ENCODE measurements around the gene ZBTB44.

ZBTB44 gene

GRCh38 chr11:130314750-130315285 is at the start of gene ZBTB44:
Gene ZBTB44 (minus strand): TSS chr11:130314917. CDS start chr11:130261873, 53,044 bp downstream.
- Histone ChIP-seq H3K9me3 (no peaks in the 10 kb centered on the region), H3K27ac (peak within 1 kb of the TSS; percentile 96)
- peak; percentile 18 for TF ChIP-seq CTCF (IDR thresholded peaks at IDR 0.05)

GRCh38 chr11:130359419-130359818 is 44.7 kb upstream of the ZBTB44 start:
- H3K36me3 ChIP-seq = no peaks in the 10 kb centered on the region
- TF ChIP-seq CTCF (IDR thresholded peaks at IDR 0.05) = no peak
- H3K4me1 ChIP-seq (ENCODE audit: control insufficient read depth in 1 of 2, insufficient read depth in 1 of 2, low read depth in 1 of 2, low read length in 1 of 2) = no peaks in the 10 kb centered on the region
- no peaks in the 10 kb centered on the region for H3K27me3 ChIP-seq
- H3K9me3 ChIP-seq = no peaks in the 10 kb centered on the region
- H3K27ac ChIP-seq = no peak overlapping the region
- H3K4me3 ChIP-seq (ENCODE audit: low read depth in 1 of 2, low read length in 1 of 2) = no peak overlapping the region

More at GRCh38 chr11:130314750-130315285, at the start of gene ZBTB44:
- H3K4me3 ChIP-seq (ENCODE audit: low read depth in 1 of 2, low read length in 1 of 2) = peak within 1 kb of the TSS; percentile 86 to 88
- peaks cover 32 to 33% of the 10 kb centered on the region in 2 experiments for H3K4me1 ChIP-seq (ENCODE audit: control insufficient read depth in 1 of 2, insufficient read depth in 1 of 2, low read depth in 1 of 2, low read length in 1 of 2)
- no peaks in the 10 kb centered on the region for H3K36me3 ChIP-seq
- H3K27me3 ChIP-seq = no peaks in the 10 kb centered on the region

- Histone ChIP-seq H3K27me3 (no peaks in the 10 kb centered on the region), H3K27ac (no peak overlapping the region), H3K36me3 (no peaks in the 10 kb centered on the region), H3K4me1 (ENCODE audit: control insufficient read depth in 1 of 2, insufficient read depth in 1 of 2, low read depth in 1 of 2, low read length in 1 of 2) (no peaks in the 10 kb centered on the region), H3K9me3 (no peaks in the 10 kb centered on the region), H3K4me3 (ENCODE audit: low read depth in 1 of 2, low read length in 1 of 2) (no peak overlapping the region)
- TF ChIP-seq CTCF (IDR thresholded peaks at IDR 0.05) = no peak
Measured at GRCh38 chr11:130358398-130358797, 43.7 kb upstream of the ZBTB44 start.

- Histone ChIP-seq H3K27ac (no peak overlapping the region), H3K4me3 (ENCODE audit: low read depth in 1 of 2, low read length in 1 of 2) (no peak overlapping the region), H3K4me1 (ENCODE audit: control insufficient read depth in 1 of 2, insufficient read depth in 1 of 2, low read depth in 1 of 2, low read length in 1 of 2) (no peaks in the 10 kb centered on the region), H3K36me3 (no peaks in the 10 kb centered on the region), H3K27me3 (no peaks in the 10 kb centered on the region), H3K9me3 (no peaks in the 10 kb centered on the region)
- TF ChIP-seq CTCF (IDR thresholded peaks at IDR 0.05) = no peak
Measured at GRCh38 chr11:130347261-130347660, 32.5 kb upstream of the ZBTB44 start.

GRCh38 chr11:130344841-130345240 is 30.1 kb upstream of the ZBTB44 start:
- Histone ChIP-seq H3K4me1 (ENCODE audit: control insufficient read depth in 1 of 2, insufficient read depth in 1 of 2, low read depth in 1 of 2, low read length in 1 of 2) (no peaks in the 10 kb centered on the region), H3K36me3 (no peaks in the 10 kb centered on the region), H3K27ac (no peak overlapping the region), H3K4me3 (ENCODE audit: low read depth in 1 of 2, low read length in 1 of 2) (no peak overlapping the region), H3K27me3 (no peaks in the 10 kb centered on the region), H3K9me3 (no peaks in the 10 kb centered on the region)
- no peak for TF ChIP-seq CTCF (IDR thresholded peaks at IDR 0.05)

Data from neutrophil (primary cell).